WTC11 (cell line): ENCODE data around the gene WDR7. TPM values are rescaled to one million over a fixed set of nuclear protein-coding genes. Genes with fewer than 3 reads are reported as not detected.
A peak's percentile ranks its signal among the peaks of the same experiment; 100 is the strongest.

Experiments used
- ESRRA ChIP-seq: sonication (generic); formaldehyde crosslinking; IDR thresholded peaks from 2 replicates; pipeline ENCODE4 v1.8.1; 2022; ENCODE audit warnings: mild to moderate bottlenecking, missing genetic modification reagents, borderline replicate concordance
- FOXK1 ChIP-seq: sonication (generic); formaldehyde crosslinking; IDR thresholded peaks from 2 replicates; pipeline ENCODE4 v1.8.0; 2022; ENCODE audit warnings: mild to moderate bottlenecking, moderate library complexity, missing genetic modification reagents
- GABPB1 ChIP-seq: sonication (generic); formaldehyde crosslinking; IDR thresholded peaks from 2 replicates; pipeline ENCODE4 v1.8.1; 2023; ENCODE audit warnings: mild to moderate bottlenecking, missing genetic modification reagents
- GRHL2 ChIP-seq: fragments of 250-450 bp; sonication (Bioruptor Pico); IDR thresholded peaks from 2 replicates; pipeline ENCODE4 v1.8.0; 2022; ENCODE audit warnings: mild to moderate bottlenecking, moderate library complexity; ENCODE audit not compliant: insufficient replicate concordance, severe bottlenecking
- GTF2I ChIP-seq: fragments of 250-450 bp; sonication (Bioruptor Pico); conservative IDR thresholded peaks from 2 replicates; pipeline ENCODE4 v1.4.0; 2021; ENCODE audit warnings: mild to moderate bottlenecking
- KAT7 ChIP-seq: sonication (generic); formaldehyde crosslinking; IDR thresholded peaks from 2 replicates; pipeline ENCODE4 v1.8.1; 2023; ENCODE audit warnings: missing genetic modification reagents, mild to moderate bottlenecking, borderline replicate concordance
- OVOL2 ChIP-seq: fragments of 250-450 bp; sonication (Bioruptor Pico); IDR thresholded peaks from 2 replicates; pipeline ENCODE4 v1.9.0; 2021; ENCODE audit warnings: mild to moderate bottlenecking, borderline replicate concordance
- RORB ChIP-seq: fragments of 250-450 bp; sonication (Bioruptor Pico); IDR thresholded peaks from 2 replicates; pipeline ENCODE4 v1.9.0; 2021; ENCODE audit warnings: mild to moderate bottlenecking
- TEAD4 ChIP-seq: sonication (generic); formaldehyde crosslinking; IDR thresholded peaks from 2 replicates; pipeline ENCODE4 v1.8.0; 2022; ENCODE audit warnings: mild to moderate bottlenecking, missing genetic modification reagents
- ZNF232 ChIP-seq: sonication (generic); formaldehyde crosslinking; IDR thresholded peaks from 2 replicates; pipeline ENCODE4 v1.8.0; 2022; ENCODE audit warnings: mild to moderate bottlenecking, missing genetic modification reagents
- ZNF416 ChIP-seq: fragments of 250-450 bp; sonication (Bioruptor Pico); IDR thresholded peaks from 2 replicates; pipeline ENCODE4 v1.9.0; 2021; ENCODE audit warnings: mild to moderate bottlenecking, inconsistent platforms
- total RNA-seq: library from RNA; stranded (reverse); gene quantifications from 3 replicates; pipeline ENCODE4 v1.2.3, GENCODE V29; 2021
- TF ChIP-seq, protein P1 (sequence below): fragments of 250-450 bp; sonication (Bioruptor Pico); IDR thresholded peaks from 2 replicates; pipeline ENCODE4 v1.9.0; 2021; ENCODE audit warnings: mild to moderate bottlenecking, borderline replicate concordance
- TF ChIP-seq, protein P2 (sequence below): fragments of 250-450 bp; sonication (Bioruptor Pico); IDR thresholded peaks from 2 replicates; pipeline ENCODE4 v2.1.2; 2022; ENCODE audit warnings: mild to moderate bottlenecking, moderate library complexity
- TF ChIP-seq, protein P3 (sequence below): sonication (generic); formaldehyde crosslinking; IDR thresholded peaks from 2 replicates; pipeline ENCODE4 v1.8.1; 2022; ENCODE audit warnings: low read depth, mild to moderate bottlenecking, moderate library complexity, missing genetic modification reagents, borderline replicate concordance
- TF ChIP-seq, protein P4 (sequence below): sonication (generic); formaldehyde crosslinking; IDR thresholded peaks from 2 replicates; pipeline ENCODE4 v1.8.1; 2022; ENCODE audit warnings: low read depth, missing genetic modification reagents, borderline replicate concordance
- TF ChIP-seq, protein P5 (sequence below): sonication (generic); formaldehyde crosslinking; IDR thresholded peaks from 2 replicates; pipeline ENCODE4 v1.8.0; 2023; ENCODE audit warnings: missing genetic modification reagents, mild to moderate bottlenecking, borderline replicate concordance
- TF ChIP-seq, protein P6 (sequence below): sonication (generic); formaldehyde crosslinking; IDR thresholded peaks from 2 replicates; pipeline ENCODE4 v1.8.0; 2022; ENCODE audit warnings: mild to moderate bottlenecking, missing genetic modification reagents
- TF ChIP-seq, protein P7 (sequence below): fragments of 250-450 bp; sonication (Bioruptor Pico); IDR thresholded peaks from 2 replicates; pipeline ENCODE4 v1.9.0; 2021; ENCODE audit warnings: mild to moderate bottlenecking
- TF ChIP-seq, protein P8 (sequence below): fragments of 200-600 bp; IDR thresholded peaks from 2 replicates; pipeline ENCODE4 v1.8.0; 2022; ENCODE audit warnings: antibody characterized with exemption
- TF ChIP-seq, protein P9 (sequence below): fragments of 250-450 bp; sonication (Bioruptor Pico); IDR thresholded peaks from 2 replicates; pipeline ENCODE4 v1.8.0; 2021; ENCODE audit warnings: mild to moderate bottlenecking

The WDR7 gene
- total RNA-seq, 1 experiment from 2014 or later, result 12.2 TPM

DNA sequence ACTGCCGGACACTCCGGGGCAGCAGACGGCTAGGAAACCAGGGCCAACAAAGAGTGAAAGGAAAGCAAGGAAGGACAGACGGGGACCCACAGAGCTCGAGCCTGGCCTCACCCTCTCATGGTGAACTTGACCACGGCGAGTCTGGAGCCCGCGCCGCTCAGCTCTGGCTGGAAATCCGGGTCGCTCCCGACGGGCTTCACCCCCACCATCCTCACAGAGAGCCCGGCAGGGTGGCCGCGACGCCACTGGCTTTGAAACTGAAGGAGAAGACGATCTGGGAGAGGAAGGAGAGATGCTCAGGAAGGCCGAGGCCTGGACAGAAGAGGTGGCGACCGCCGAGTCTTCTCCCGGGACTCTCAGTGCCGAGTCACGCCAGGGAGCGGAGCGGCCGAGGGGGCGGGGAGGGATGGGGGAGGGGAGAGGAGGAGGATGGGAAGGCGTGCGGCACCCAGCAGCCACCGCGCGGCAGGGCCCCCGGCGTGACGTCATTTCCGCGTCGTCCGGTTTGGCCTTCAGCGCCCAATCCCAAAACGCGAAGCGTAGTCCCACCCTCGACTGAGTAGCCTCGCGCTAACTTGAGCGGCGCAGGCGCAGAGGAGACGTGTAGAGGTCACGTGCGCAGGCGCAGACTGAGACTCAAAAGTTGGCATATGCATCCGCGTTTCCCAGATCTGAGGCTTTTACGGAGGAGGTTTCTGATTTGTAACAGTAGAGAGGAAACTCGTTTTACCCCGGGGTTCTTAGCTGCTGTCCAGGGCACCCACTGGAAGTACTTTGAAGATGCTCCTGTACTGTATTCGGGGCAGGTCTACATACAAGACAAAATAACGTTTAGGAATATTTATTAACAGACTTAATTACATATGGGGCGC lies 12.7 kb upstream of the WDR7 start, which contains the start of gene TXNL1 (continued):
- TF ChIP-seq, protein P1, sequence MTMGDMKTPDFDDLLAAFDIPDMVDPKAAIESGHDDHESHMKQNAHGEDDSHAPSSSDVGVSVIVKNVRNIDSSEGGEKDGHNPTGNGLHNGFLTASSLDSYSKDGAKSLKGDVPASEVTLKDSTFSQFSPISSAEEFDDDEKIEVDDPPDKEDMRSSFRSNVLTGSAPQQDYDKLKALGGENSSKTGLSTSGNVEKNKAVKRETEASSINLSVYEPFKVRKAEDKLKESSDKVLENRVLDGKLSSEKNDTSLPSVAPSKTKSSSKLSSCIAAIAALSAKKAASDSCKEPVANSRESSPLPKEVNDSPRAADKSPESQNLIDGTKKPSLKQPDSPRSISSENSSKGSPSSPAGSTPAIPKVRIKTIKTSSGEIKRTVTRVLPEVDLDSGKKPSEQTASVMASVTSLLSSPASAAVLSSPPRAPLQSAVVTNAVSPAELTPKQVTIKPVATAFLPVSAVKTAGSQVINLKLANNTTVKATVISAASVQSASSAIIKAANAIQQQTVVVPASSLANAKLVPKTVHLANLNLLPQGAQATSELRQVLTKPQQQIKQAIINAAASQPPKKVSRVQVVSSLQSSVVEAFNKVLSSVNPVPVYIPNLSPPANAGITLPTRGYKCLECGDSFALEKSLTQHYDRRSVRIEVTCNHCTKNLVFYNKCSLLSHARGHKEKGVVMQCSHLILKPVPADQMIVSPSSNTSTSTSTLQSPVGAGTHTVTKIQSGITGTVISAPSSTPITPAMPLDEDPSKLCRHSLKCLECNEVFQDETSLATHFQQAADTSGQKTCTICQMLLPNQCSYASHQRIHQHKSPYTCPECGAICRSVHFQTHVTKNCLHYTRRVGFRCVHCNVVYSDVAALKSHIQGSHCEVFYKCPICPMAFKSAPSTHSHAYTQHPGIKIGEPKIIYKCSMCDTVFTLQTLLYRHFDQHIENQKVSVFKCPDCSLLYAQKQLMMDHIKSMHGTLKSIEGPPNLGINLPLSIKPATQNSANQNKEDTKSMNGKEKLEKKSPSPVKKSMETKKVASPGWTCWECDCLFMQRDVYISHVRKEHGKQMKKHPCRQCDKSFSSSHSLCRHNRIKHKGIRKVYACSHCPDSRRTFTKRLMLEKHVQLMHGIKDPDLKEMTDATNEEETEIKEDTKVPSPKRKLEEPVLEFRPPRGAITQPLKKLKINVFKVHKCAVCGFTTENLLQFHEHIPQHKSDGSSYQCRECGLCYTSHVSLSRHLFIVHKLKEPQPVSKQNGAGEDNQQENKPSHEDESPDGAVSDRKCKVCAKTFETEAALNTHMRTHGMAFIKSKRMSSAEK (CRISPR knock-in tag), result no peak
- TF ChIP-seq RORB (CRISPR knock-in tag) (no peak), ESRRA (CRISPR knock-in tag) (no peak), ZNF232 (peak; percentile 55; the same call in 1 of the 2 replicates), ZNF416 (no peak), GTF2I (CRISPR knock-in tag) (no peak), KAT7 (CRISPR knock-in tag) (no peak), FOXK1 (CRISPR knock-in tag) (peak; percentile 85; the same call in 1 of the 2 replicates), GRHL2 (no peak), GABPB1 (CRISPR knock-in tag) (peak; percentile 41; the same call in 1 of the 2 replicates), OVOL2 (no peak), TEAD4 (no peak)
- TF ChIP-seq, protein P2, sequence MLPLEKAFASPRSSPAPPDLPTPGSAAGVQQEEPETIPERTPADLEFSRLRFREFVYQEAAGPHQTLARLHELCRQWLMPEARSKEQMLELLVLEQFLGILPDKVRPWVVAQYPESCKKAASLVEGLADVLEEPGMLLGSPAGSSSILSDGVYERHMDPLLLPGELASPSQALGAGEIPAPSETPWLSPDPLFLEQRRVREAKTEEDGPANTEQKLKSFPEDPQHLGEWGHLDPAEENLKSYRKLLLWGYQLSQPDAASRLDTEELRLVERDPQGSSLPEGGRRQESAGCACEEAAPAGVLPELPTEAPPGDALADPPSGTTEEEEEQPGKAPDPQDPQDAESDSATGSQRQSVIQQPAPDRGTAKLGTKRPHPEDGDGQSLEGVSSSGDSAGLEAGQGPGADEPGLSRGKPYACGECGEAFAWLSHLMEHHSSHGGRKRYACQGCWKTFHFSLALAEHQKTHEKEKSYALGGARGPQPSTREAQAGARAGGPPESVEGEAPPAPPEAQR (CRISPR knock-in tag), result no peak
- TF ChIP-seq, protein P3, sequence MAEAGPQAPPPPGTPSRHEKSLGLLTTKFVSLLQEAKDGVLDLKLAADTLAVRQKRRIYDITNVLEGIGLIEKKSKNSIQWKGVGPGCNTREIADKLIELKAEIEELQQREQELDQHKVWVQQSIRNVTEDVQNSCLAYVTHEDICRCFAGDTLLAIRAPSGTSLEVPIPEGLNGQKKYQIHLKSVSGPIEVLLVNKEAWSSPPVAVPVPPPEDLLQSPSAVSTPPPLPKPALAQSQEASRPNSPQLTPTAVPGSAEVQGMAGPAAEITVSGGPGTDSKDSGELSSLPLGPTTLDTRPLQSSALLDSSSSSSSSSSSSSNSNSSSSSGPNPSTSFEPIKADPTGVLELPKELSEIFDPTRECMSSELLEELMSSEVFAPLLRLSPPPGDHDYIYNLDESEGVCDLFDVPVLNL (CRISPR knock-in tag), result no peak
- TF ChIP-seq, protein P4, sequence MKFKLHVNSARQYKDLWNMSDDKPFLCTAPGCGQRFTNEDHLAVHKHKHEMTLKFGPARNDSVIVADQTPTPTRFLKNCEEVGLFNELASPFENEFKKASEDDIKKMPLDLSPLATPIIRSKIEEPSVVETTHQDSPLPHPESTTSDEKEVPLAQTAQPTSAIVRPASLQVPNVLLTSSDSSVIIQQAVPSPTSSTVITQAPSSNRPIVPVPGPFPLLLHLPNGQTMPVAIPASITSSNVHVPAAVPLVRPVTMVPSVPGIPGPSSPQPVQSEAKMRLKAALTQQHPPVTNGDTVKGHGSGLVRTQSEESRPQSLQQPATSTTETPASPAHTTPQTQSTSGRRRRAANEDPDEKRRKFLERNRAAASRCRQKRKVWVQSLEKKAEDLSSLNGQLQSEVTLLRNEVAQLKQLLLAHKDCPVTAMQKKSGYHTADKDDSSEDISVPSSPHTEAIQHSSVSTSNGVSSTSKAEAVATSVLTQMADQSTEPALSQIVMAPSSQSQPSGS (CRISPR knock-in tag), result no peak
- TF ChIP-seq, protein P5, sequence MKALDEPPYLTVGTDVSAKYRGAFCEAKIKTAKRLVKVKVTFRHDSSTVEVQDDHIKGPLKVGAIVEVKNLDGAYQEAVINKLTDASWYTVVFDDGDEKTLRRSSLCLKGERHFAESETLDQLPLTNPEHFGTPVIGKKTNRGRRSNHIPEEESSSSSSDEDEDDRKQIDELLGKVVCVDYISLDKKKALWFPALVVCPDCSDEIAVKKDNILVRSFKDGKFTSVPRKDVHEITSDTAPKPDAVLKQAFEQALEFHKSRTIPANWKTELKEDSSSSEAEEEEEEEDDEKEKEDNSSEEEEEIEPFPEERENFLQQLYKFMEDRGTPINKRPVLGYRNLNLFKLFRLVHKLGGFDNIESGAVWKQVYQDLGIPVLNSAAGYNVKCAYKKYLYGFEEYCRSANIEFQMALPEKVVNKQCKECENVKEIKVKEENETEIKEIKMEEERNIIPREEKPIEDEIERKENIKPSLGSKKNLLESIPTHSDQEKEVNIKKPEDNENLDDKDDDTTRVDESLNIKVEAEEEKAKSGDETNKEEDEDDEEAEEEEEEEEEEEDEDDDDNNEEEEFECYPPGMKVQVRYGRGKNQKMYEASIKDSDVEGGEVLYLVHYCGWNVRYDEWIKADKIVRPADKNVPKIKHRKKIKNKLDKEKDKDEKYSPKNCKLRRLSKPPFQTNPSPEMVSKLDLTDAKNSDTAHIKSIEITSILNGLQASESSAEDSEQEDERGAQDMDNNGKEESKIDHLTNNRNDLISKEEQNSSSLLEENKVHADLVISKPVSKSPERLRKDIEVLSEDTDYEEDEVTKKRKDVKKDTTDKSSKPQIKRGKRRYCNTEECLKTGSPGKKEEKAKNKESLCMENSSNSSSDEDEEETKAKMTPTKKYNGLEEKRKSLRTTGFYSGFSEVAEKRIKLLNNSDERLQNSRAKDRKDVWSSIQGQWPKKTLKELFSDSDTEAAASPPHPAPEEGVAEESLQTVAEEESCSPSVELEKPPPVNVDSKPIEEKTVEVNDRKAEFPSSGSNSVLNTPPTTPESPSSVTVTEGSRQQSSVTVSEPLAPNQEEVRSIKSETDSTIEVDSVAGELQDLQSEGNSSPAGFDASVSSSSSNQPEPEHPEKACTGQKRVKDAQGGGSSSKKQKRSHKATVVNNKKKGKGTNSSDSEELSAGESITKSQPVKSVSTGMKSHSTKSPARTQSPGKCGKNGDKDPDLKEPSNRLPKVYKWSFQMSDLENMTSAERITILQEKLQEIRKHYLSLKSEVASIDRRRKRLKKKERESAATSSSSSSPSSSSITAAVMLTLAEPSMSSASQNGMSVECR (CRISPR knock-in tag), result 0 out of 2 replicates have a peak, but pooled peaks have one; percentile 27
- TF ChIP-seq, protein P6, sequence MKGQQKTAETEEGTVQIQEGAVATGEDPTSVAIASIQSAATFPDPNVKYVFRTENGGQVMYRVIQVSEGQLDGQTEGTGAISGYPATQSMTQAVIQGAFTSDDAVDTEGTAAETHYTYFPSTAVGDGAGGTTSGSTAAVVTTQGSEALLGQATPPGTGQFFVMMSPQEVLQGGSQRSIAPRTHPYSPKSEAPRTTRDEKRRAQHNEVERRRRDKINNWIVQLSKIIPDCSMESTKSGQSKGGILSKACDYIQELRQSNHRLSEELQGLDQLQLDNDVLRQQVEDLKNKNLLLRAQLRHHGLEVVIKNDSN (CRISPR knock-in tag), result peak; percentile 98
- TF ChIP-seq, protein P7, sequence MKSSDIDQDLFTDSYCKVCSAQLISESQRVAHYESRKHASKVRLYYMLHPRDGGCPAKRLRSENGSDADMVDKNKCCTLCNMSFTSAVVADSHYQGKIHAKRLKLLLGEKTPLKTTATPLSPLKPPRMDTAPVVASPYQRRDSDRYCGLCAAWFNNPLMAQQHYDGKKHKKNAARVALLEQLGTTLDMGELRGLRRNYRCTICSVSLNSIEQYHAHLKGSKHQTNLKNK (CRISPR knock-in tag), result no peak
- TF ChIP-seq, protein P8, sequence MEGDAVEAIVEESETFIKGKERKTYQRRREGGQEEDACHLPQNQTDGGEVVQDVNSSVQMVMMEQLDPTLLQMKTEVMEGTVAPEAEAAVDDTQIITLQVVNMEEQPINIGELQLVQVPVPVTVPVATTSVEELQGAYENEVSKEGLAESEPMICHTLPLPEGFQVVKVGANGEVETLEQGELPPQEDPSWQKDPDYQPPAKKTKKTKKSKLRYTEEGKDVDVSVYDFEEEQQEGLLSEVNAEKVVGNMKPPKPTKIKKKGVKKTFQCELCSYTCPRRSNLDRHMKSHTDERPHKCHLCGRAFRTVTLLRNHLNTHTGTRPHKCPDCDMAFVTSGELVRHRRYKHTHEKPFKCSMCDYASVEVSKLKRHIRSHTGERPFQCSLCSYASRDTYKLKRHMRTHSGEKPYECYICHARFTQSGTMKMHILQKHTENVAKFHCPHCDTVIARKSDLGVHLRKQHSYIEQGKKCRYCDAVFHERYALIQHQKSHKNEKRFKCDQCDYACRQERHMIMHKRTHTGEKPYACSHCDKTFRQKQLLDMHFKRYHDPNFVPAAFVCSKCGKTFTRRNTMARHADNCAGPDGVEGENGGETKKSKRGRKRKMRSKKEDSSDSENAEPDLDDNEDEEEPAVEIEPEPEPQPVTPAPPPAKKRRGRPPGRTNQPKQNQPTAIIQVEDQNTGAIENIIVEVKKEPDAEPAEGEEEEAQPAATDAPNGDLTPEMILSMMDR, result no peak
- TF ChIP-seq, protein P9, sequence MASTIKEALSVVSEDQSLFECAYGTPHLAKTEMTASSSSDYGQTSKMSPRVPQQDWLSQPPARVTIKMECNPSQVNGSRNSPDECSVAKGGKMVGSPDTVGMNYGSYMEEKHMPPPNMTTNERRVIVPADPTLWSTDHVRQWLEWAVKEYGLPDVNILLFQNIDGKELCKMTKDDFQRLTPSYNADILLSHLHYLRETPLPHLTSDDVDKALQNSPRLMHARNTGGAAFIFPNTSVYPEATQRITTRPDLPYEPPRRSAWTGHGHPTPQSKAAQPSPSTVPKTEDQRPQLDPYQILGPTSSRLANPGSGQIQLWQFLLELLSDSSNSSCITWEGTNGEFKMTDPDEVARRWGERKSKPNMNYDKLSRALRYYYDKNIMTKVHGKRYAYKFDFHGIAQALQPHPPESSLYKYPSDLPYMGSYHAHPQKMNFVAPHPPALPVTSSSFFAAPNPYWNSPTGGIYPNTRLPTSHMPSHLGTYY, result no peak
